HG02885 (cell line): Measurements from ENCODE around the gene EEF1AKMT1.
"Not testable (repeated sequence)": the region's sequence is repeated elsewhere in the genome, so short reads cannot be mapped to it uniquely, and the experiment has no call there.

ENCODE experiments used
- ATAC-seq: cut with Tn5 transposase; IDR thresholded peaks from one replicate; pipeline ENCODE4 v1.9.1; 2021; ENCODE audit warnings: mild to moderate bottlenecking; ENCODE audit not compliant: unreplicated experiment, poor library complexity

The EEF1AKMT1 gene

GRCh38 chr13:20779405-20779804 lies 5.6 kb upstream of the EEF1AKMT1 start:
- ATAC-seq, result no peak

GRCh38 chr13:20778311-20778710 lies 4.5 kb upstream of the EEF1AKMT1 start:
- no peak for ATAC-seq

- ATAC-seq, result no peak
These were observed 3.0 kb upstream of the EEF1AKMT1 start for GRCh38 chr13:20776751-20777150.

GRCh38 chr13:20775961-20776360 lies 2.2 kb upstream of the EEF1AKMT1 start:
- no peak for ATAC-seq

- no peak for ATAC-seq
These were observed 985 bp upstream of the EEF1AKMT1 start for GRCh38 chr13:20774746-20775145.

GRCh38 chr13:20772401-20773131 lies 1.2 kb downstream of the EEF1AKMT1 start:
- no peak for ATAC-seq

- ATAC-seq, result no peak
These were observed 3.9 kb downstream of the EEF1AKMT1 start for GRCh38 chr13:20769834-20770233.

GRCh38 chr13:20769091-20769490 lies 4.7 kb downstream of the EEF1AKMT1 start:
- ATAC-seq, result no peak

- no peak for ATAC-seq
These were observed 6.3 kb downstream of the EEF1AKMT1 start for GRCh38 chr13:20767309-20767943.

GRCh38 chr13:20760872-20761271 lies 12.9 kb downstream of the EEF1AKMT1 start:
- ATAC-seq, result no peak

- ATAC-seq, result no peak
These were observed 19.8 kb downstream of the EEF1AKMT1 start for GRCh38 chr13:20754009-20754408.

- ATAC-seq, result no peak
These were observed 24.4 kb downstream of the EEF1AKMT1 start for GRCh38 chr13:20749377-20749776.

- ATAC-seq, result not testable (repeated sequence)
These were observed 29.8 kb downstream of the EEF1AKMT1 start for GRCh38 chr13:20743830-20744404.

GRCh38 chr13:20740021-20740420 lies 33.7 kb downstream of the EEF1AKMT1 start:
- ATAC-seq, result no peak

- no peak for ATAC-seq
These were observed 35.1 kb downstream of the EEF1AKMT1 start for GRCh38 chr13:20738616-20739015.

GRCh38 chr13:20729633-20730585 lies 43.9 kb downstream of the EEF1AKMT1 start:
- no peak for ATAC-seq

- no peak for ATAC-seq
These were observed 45.0 kb downstream of the EEF1AKMT1 start for GRCh38 chr13:20728579-20729311.

- ATAC-seq, result no peak
These were observed 45.9 kb downstream of the EEF1AKMT1 start for GRCh38 chr13:20727856-20728255.

- no peak for ATAC-seq
These were observed 52.1 kb downstream of the EEF1AKMT1 start for GRCh38 chr13:20721454-20722357.
